Measurements from ENCODE around the gene PLA2G4C. TPM values are rescaled to one million over a fixed set of nuclear protein-coding genes. Genes with fewer than 3 reads are reported as not detected.

Gene PLA2G4C
- total RNA-seq, 1 experiment from 2014 or later: 4.2 TPM

DNA sequence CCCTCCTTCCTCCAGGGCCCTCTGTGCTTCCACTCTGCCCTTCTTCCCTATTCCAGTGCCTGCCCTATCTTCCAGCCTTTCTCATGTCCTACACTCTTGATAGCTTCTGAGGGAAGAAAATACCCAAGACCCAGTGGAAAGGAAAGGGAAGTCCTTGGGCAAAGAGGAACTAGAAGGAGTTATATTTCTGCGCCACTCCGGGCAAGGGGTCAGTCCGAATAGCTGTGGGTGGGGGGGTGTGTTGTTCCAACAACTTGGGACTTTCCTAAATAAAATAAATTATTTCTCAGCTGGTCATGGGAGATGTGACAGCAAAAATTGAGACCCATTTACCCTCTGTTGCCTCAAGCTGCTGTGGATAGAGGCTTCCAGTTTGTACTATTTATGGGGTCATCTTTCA, 89.9 kb downstream of the PLA2G4C start:
- no peak overlapping the region for H3K4me3 Mint-ChIP-seq (ENCODE audit: low read depth, unreplicated experiment)
- DNase-seq: no peak
- H3K9me3 Mint-ChIP-seq (ENCODE audit: low read depth, unreplicated experiment): no peaks in the 10 kb centered on the region
- intact Hi-C loops (cut with micrococcal nuclease; ENCODE audit: unreplicated experiment): no loop called here
- TF ChIP-seq, protein P1, sequence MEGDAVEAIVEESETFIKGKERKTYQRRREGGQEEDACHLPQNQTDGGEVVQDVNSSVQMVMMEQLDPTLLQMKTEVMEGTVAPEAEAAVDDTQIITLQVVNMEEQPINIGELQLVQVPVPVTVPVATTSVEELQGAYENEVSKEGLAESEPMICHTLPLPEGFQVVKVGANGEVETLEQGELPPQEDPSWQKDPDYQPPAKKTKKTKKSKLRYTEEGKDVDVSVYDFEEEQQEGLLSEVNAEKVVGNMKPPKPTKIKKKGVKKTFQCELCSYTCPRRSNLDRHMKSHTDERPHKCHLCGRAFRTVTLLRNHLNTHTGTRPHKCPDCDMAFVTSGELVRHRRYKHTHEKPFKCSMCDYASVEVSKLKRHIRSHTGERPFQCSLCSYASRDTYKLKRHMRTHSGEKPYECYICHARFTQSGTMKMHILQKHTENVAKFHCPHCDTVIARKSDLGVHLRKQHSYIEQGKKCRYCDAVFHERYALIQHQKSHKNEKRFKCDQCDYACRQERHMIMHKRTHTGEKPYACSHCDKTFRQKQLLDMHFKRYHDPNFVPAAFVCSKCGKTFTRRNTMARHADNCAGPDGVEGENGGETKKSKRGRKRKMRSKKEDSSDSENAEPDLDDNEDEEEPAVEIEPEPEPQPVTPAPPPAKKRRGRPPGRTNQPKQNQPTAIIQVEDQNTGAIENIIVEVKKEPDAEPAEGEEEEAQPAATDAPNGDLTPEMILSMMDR (IDR thresholded peaks at IDR 0.05; ENCODE audit: unreplicated experiment): no peak
- H3K4me1 Mint-ChIP-seq (ENCODE audit: low read depth, unreplicated experiment): no peaks in the 10 kb centered on the region
- peaks cover 94% of the 10 kb centered on the region for H3K27me3 Mint-ChIP-seq (ENCODE audit: unreplicated experiment)
- no peaks in the 10 kb centered on the region for H3K36me3 Mint-ChIP-seq (ENCODE audit: insufficient read depth, unreplicated experiment)
- CTCF ChIA-PET: no interaction called here
- no TSS peak for BruUV-seq (replicated peaks)
- H3K27ac Mint-ChIP-seq (ENCODE audit: unreplicated experiment): no peak overlapping the region

DNA sequence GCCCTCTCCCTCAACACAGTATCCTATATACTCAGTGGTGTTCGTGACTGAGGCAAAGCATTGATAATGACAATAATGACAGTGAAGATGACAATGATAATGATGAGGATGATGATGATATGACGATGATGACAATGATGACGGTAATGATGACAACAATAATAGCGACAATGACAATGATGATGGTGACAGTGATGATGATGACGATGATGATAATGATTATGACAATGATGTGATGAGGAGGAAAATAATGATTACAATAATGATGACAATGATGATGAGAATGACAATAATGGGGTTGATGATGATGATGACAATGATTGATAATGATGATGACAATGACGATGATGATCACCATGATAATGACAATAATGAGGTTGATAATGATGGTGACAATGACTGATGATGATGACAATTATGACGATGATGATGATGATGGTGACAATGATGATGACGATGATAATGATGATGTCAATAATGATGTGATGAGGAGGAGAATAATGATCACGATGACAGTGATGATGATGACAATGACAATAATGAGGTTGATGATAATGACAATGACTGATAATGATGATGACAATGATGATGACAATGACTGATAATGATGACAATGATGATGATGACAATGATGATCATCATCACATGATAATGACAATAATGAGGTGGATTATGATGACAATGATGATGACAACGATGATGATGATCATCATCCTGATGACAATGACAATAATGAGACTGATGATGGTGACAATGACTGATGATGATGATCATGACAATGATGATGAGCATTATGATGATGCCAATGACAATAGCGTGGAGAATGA, 99.5 kb downstream of the PLA2G4C start:
- H3K9me3 Mint-ChIP-seq (ENCODE audit: low read depth, unreplicated experiment): peaks cover 3% of the 10 kb centered on the region

DNA sequence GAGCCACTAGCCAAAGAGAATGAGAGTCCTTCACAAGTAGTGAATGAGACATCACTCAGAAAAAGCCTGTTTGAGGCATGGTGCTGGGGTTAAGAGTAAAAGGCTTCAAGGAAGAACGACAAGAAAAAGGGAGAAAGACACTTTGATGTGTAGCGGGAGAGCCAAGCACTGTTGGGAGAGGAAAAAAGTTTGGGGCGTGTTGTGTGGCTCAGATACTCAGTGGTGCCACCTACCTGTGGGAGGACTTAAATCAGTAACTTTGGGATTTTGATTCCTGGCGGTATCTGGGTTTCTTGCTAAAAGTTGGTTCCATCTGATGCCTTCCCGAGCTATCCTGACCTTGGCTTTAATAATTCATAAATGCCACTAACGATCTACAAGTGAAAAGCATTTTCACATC, 103.9 kb downstream of the PLA2G4C start:
- Mint-ChIP-seq H3K9me3 (ENCODE audit: low read depth, unreplicated experiment) (peaks cover 3% of the 10 kb centered on the region), H3K4me1 (ENCODE audit: low read depth, unreplicated experiment) (no peaks in the 10 kb centered on the region), H3K27me3 (ENCODE audit: unreplicated experiment) (peaks cover 44% of the 10 kb centered on the region), H3K4me3 (ENCODE audit: low read depth, unreplicated experiment) (no peak overlapping the region), H3K27ac (ENCODE audit: unreplicated experiment) (no peak overlapping the region), H3K36me3 (ENCODE audit: insufficient read depth, unreplicated experiment) (no peaks in the 10 kb centered on the region)
- no TSS peak for BruUV-seq (replicated peaks)
- TF ChIP-seq, protein P1 (IDR thresholded peaks at IDR 0.05; ENCODE audit: unreplicated experiment): peak; percentile 31
- CTCF ChIA-PET: no interaction called here
- peak; percentile 14 for DNase-seq
- intact Hi-C loops (cut with micrococcal nuclease; ENCODE audit: unreplicated experiment): no loop called here

More for the DNA sequence above, 99.5 kb downstream of the PLA2G4C start:
- Mint-ChIP-seq H3K36me3 (ENCODE audit: insufficient read depth, unreplicated experiment) (no peaks in the 10 kb centered on the region), H3K27ac (ENCODE audit: unreplicated experiment) (no peak overlapping the region), H3K27me3 (ENCODE audit: unreplicated experiment) (peaks cover 29% of the 10 kb centered on the region), H3K4me3 (ENCODE audit: low read depth, unreplicated experiment) (no peak overlapping the region), H3K4me1 (ENCODE audit: low read depth, unreplicated experiment) (no peaks in the 10 kb centered on the region)
- TF ChIP-seq, protein P1 (IDR thresholded peaks at IDR 0.05; ENCODE audit: unreplicated experiment): no peak
- intact Hi-C loops (cut with micrococcal nuclease; ENCODE audit: unreplicated experiment): no loop called here
- no TSS peak for BruUV-seq (replicated peaks)
- DNase-seq: no peak
- CTCF ChIA-PET: no interaction called here

DNA sequence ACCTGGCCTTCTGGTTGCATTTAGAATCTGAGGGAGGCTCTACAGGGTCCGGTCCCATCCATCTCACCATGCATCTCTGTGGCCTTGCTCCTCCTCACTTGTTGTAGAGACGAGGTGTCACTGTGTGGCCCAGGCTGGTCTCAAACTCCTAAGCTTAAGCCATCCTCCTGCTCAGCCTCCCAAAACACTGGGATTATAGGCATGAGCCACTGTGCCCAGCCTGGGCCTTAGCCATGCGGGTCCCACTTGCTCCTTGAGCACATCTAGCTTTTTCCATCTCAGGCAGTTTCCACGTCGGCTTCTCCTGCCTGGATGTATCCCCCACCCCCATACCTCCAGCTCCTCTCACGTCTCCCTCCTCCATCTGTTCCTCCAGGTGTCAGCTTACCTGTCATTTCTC, 106.4 kb downstream of the PLA2G4C start:
- Mint-ChIP-seq H3K36me3 (ENCODE audit: insufficient read depth, unreplicated experiment) (no peaks in the 10 kb centered on the region), H3K4me1 (ENCODE audit: low read depth, unreplicated experiment) (no peaks in the 10 kb centered on the region), H3K27me3 (ENCODE audit: unreplicated experiment) (peaks cover 44% of the 10 kb centered on the region), H3K4me3 (ENCODE audit: low read depth, unreplicated experiment) (no peak overlapping the region), H3K27ac (ENCODE audit: unreplicated experiment) (no peak overlapping the region), H3K9me3 (ENCODE audit: low read depth, unreplicated experiment) (peaks cover 3% of the 10 kb centered on the region)
- CTCF ChIA-PET: interaction anchor here (0.6 kb wide), 1 partner anchor 94 kb away, joined by 3 read pairs; no protein-coding TSS in a partner anchor
- intact Hi-C loops (cut with micrococcal nuclease; ENCODE audit: unreplicated experiment): no loop called here
- DNase-seq: no peak
- TF ChIP-seq, protein P1 (IDR thresholded peaks at IDR 0.05; ENCODE audit: unreplicated experiment): no peak
- BruUV-seq (replicated peaks): no TSS peak
